GM19395 (cell line): ENCODE data around the gene METTL15.
A peak's percentile ranks its signal among the peaks of the same experiment; 100 is the strongest.
"Not testable (repeated sequence)": the region's sequence is repeated elsewhere in the genome, so short reads cannot be mapped to it uniquely, and the experiment has no call there.

Experiments
- ATAC-seq: cut with Tn5 transposase; IDR thresholded peaks from one replicate; pipeline ENCODE4 v1.9.1; 2021; ENCODE audit warnings: mild to moderate bottlenecking, moderate library complexity; ENCODE audit not compliant: unreplicated experiment

METTL15 gene

GRCh38 chr11:28195449-28195848, 87.3 kb downstream of the METTL15 start:
- no peak for ATAC-seq

DNA sequence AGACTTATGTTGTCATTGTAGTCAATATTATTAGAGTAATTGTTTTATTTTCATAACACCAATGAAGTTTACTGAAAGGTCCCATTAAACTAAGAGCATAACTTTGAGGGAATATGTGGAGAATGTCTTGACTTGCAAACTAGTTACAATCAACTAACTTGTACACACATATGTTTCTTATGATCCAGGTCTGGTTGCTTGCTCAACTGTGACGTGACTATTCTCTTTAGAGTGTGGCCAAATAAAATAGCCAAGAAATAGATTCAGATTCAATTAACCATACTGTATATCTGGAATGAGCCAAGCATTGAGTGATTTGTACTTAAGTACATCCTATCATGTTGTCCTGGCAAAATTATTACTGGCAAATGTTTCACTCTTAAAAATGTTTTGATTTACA, 101.7 kb downstream of the METTL15 start:
- no peak for ATAC-seq

DNA sequence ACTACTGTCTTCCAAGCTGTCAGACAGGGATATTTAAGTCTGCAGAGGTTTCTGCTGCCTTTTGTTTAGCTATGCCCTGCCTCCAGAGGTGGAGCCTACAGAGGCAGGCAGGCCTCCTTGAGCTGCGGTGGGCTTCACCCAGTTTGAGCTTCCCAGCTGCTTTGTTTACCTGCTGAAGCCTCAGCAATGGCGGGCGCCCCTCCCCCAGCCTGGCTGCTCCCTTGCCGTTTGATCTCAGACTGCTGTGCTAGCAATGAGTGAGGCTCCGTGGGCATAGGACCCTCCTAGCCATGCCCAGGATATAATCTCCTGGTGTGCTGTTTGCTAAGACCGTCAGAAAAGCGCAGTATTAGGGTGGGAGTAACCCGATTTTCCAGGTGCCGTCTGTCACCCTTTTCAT, 113.9 kb downstream of the METTL15 start:
- ATAC-seq: not testable (repeated sequence)

DNA sequence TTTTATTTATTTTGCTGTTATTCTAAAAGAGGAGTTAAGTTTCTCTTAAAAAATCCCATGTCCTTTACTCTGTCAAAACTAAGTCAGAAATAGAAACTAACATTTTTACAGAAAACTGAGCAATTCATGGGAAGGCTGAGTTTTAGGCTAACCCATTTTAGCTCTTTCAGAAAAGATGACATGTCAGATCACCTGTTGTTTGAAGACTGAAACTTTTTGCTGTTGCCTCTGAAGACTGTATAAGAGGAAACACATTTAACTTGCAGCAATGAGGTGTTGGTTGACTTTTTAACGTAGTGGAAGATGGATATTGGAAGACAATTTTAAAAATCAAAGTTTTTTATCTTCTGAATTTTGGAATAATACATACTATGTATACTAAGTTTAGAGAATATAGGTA, 115.4 kb downstream of the METTL15 start:
- ATAC-seq: peak; percentile 91

- ATAC-seq: peak; percentile 64
Measured at GRCh38 chr11:28223994-28224393, 115.8 kb downstream of the METTL15 start.

DNA sequence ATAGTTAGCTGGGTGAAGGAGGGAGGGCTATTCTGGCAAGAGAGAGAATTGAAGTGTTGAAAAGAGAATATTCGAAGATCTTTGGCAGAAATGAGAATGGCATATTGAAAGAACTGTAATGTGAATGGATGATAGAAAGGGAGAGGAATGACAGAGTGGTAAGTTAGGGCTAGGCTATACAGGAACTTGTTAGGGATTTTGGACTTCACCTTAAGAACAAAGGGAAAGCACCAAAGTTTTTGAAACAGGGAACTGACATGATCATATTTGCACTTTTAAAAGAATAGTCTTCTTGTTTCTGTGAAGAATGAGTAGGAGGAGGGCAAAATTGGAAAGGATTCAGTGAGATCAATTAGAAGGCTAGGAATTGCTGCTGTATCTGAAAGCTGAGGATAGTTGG, 119.3 kb downstream of the METTL15 start:
- no peak for ATAC-seq

- no peak for ATAC-seq
Measured at GRCh38 chr11:28228196-28228895, 120.2 kb downstream of the METTL15 start.

DNA sequence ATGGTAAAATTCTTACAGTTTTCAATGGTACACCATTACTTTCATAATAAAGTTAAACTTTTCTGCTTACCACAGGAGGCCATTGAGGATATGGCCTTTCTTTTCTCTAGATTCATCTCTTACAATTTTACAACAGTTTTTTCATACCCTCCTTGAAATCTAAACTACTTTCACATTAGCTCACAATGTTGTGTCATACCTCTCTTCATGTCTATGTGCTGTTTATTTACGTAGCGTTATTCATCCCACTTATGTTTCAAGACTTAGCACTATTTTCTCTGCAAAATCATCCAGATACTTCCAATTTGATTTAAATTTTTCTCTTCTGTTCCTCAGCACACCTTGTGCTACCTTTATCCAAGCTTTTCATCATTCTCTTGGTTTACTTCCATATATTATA, 123.3 kb downstream of the METTL15 start:
- ATAC-seq: no peak

GRCh38 chr11:28232649-28233048, 124.5 kb downstream of the METTL15 start:
- ATAC-seq: no peak

DNA sequence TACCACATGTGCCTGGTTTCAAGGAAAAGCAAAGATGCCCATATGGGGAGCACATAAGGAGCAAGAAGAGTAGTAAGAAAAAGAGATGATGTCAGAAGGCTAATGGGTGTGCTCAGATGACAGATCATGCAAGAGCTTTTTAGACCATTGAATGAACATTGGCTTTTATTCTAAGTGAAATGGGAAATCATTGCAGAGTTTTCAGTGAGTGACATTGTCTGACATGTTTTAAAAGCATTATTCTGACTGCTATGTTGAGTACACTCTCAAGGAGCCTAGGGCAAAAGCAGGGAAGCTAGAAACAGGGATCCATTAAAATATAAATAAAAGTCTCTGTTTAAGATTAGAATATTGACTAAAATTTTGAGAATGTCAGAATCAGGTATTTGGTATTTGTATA, 133.6 kb downstream of the METTL15 start:
- no peak for ATAC-seq

DNA sequence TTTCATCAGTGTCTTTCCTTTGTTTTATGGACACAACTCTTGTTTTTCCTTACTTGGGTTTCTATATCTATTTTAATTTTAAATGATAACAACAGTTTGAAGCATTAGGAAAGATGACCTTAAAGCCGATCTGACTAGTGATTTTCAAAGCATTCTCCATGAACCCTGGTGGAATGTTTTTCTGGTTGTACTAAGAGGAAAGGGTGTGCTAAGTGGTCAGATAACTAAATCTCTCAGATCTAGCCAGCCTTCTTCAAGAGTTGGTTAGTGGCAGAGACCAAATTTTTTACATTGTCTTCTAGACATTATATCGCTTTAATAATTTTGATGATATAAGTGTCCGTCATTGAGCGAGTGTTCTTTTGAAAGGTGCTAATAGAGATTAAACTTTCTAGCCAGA, 134.4 kb downstream of the METTL15 start:
- no peak for ATAC-seq

- ATAC-seq: no peak
Measured at GRCh38 chr11:28243061-28243460, 134.9 kb downstream of the METTL15 start.

GRCh38 chr11:28243581-28243980, 135.4 kb downstream of the METTL15 start:
- no peak for ATAC-seq

GRCh38 chr11:28245131-28245530, 136.9 kb downstream of the METTL15 start:
- no peak for ATAC-seq

- ATAC-seq: no peak
Measured at GRCh38 chr11:28250192-28250591, 142.0 kb downstream of the METTL15 start.

GRCh38 chr11:28251257-28251656, 143.1 kb downstream of the METTL15 start:
- ATAC-seq: no peak

DNA sequence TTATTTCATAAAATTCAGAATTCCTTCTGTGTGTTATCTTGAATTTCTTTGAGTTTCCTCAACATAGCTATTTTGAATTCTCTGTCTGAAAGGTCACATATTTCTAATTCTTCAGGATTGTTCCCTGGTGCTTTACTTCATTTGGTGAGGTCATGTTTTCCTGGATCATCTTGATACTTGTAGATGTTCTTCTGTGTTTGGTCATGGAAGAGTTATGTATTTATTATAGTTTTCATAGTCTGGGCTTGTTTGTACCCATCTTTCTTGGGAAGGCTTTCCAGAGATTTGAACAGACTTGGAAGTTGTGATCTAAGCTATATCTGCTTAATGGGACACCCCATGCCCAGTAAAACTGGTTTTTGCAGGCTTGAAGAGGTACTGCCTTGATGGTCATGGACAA, 149.6 kb downstream of the METTL15 start:
- ATAC-seq: no peak

- peak; percentile 83 for ATAC-seq
Measured at GRCh38 chr11:28259177-28259843, 151.1 kb downstream of the METTL15 start.

DNA sequence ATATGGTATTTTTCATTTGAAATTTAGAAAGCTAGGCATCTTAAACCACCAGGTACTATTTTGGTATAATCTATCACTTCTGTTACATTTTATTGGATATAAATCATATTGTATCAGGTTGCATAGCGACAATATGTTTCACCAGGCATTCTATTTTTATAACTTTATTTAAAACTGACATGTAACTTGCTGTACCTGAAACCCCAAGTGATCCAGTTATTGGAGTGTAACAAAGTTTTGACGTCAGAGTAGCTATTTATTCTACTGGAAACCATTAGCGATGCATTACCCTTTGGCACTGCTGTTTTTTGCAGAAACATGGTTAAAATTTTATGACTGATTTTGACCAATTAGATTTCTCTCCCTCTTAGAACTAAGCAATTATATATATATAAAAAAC, 160.7 kb downstream of the METTL15 start:
- ATAC-seq: no peak

GRCh38 chr11:28269586-28269985, 161.4 kb downstream of the METTL15 start:
- no peak for ATAC-seq

- not testable (repeated sequence) for ATAC-seq
Measured at GRCh38 chr11:28272247-28272646, 164.1 kb downstream of the METTL15 start.

- no peak for ATAC-seq
Measured at GRCh38 chr11:28274216-28274615, 166.0 kb downstream of the METTL15 start.

DNA sequence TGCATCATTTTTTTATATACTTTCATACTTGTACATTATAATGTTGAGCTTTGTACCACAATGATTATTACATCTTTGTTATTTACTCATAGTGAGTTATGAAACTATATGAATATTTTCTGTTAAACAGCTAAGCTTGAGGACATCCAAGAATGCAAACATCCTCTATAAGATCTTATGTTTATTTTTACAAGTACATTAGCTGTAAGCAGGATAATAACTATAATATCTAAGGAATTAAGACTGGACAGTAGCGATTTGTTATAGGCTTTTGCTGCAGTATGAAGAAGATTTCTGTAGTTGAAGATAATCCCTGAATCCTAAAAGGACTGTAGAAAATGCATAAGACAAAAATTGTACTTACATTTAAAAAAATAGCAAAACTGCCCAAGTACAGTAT, 176.0 kb downstream of the METTL15 start:
- ATAC-seq: no peak
